H1 (cell line): ENCODE data around the gene ANKS1A.
"Not testable (repeated sequence)": the region's sequence is repeated elsewhere in the genome, so short reads cannot be mapped to it uniquely, and the experiment has no call there.

Experiments used
- CBX8 ChIP-seq: fragments of 300-800, 300-1000 bp; sonication (generic); IDR thresholded peaks from 2 replicates; pipeline ENCODE4 v1.7.1; 2016; ENCODE audit warnings: low read depth, low read length, borderline replicate concordance
- CTCF ChIP-seq, 3 experiments: IDR thresholded peaks; 1 replicate in 2 of 3; 2 replicates in 1 of 3; pipeline versions ENCODE4 v1.5.1 to v1.6.1; 2011; ENCODE audit warnings: low read length in 3 of 3, mild to moderate bottlenecking in 3 of 3, inconsistent platforms in 2 of 3, low read depth in 1 of 3, moderate library complexity in 1 of 3; ENCODE audit not compliant: insufficient read depth in 1 of 3; ENCODE audit errors: control extremely low read depth in 1 of 3
- GTF2F1 ChIP-seq: IDR thresholded peaks from 2 replicates; pipeline ENCODE4 v1.6.1; 2012; ENCODE audit warnings: low read depth, low read length, improper control_type of control experiment, borderline replicate concordance
- JUN ChIP-seq: IDR thresholded peaks from 2 replicates; pipeline ENCODE4 v1.6.1; 2011; ENCODE audit warnings: low read depth, mild to moderate bottlenecking, improper control_type of control experiment, low read length
- POLR2AphosphoS5 ChIP-seq: IDR thresholded peaks from 2 replicates; pipeline ENCODE4 v1.6.1; 2011; ENCODE audit warnings: low read depth, low read length

- TF ChIP-seq GTF2F1; CTCF (IDR thresholded peaks at IDR 0.05; ENCODE audit: control extremely low read depth in 1 of 3, insufficient read depth in 1 of 3, low read depth in 1 of 3, low read length in 3 of 3); JUN; POLR2AphosphoS5; CBX8: not testable (repeated sequence)
Measured at GRCh38 chr6:35138191-35138590, 249.1 kb downstream of the ANKS1A start.
